CD4-positive, CD25-positive, alpha-beta regulatory T cell (primary cell): ENCODE results near the gene KIAA1217. TPM values are rescaled to one million over a fixed set of nuclear protein-coding genes. Genes with fewer than 3 reads are reported as not detected.

ENCODE experiments used
- ATAC-seq, 2 donors: fragments of 150-1000 bp; cut with Tn5 transposase; one replicate each; pipeline ENCODE4 v1.10.0; 2021; ENCODE audit warnings: low read depth in 2 of 2, moderate number of reproducible peaks in 2 of 2, moderate library complexity in 1 of 2
- DNase-seq, 3 donors: peaks; one replicate each; pipeline versions ENCODE4 v3.0.0 to v3.0.0-alpha.2; 2012 to 2022; ENCODE audit warnings: mixed read lengths in 1 of 3
- H3K27ac ChIP-seq: one replicate; pipeline ENCODE4 v1.7.0; 2013; ENCODE audit warnings: mild to moderate bottlenecking, low read length; ENCODE audit not compliant: insufficient read depth, poor library complexity, severe bottlenecking
- H3K27me3 ChIP-seq: one replicate; pipeline ENCODE4 v1.7.0; 2013; ENCODE audit warnings: low read length; ENCODE audit not compliant: control insufficient read depth, insufficient read depth
- H3K36me3 ChIP-seq: one replicate; pipeline ENCODE4 v1.7.0; 2013; ENCODE audit warnings: mild to moderate bottlenecking, low read length, moderate library complexity; ENCODE audit not compliant: control insufficient read depth, insufficient read depth
- H3K4me1 ChIP-seq: 2 replicates; pipeline ENCODE4 v1.7.0; 2013; ENCODE audit warnings: mild to moderate bottlenecking, low read length; ENCODE audit not compliant: insufficient read depth, control insufficient read depth, poor library complexity, severe bottlenecking
- H3K4me3 ChIP-seq: one replicate; pipeline ENCODE4 v1.7.0; 2013; ENCODE audit warnings: low read depth, mild to moderate bottlenecking, low read length, moderate library complexity
- H3K9me3 ChIP-seq, 2 experiments: 1 replicate in 1 of 2; 2 replicates in 1 of 2; pipeline ENCODE4 v1.7.0; 2013; ENCODE audit warnings: low read length in 2 of 2, mild to moderate bottlenecking in 1 of 2, moderate library complexity in 1 of 2; ENCODE audit not compliant: control insufficient read depth in 2 of 2
- H3K27ac Mint-ChIP-seq, 3 donors: one replicate each; pipeline ENCODE4 v1.8.0; 2020 to 2022; ENCODE audit warnings: mild to moderate bottlenecking in 3 of 3, mixed read lengths in 3 of 3, moderate library complexity in 2 of 3
- H3K27me3 Mint-ChIP-seq: one replicate; pipeline ENCODE4 v1.8.0; 2022; ENCODE audit warnings: mild to moderate bottlenecking, mixed read lengths
- H3K36me3 Mint-ChIP-seq: one replicate; pipeline ENCODE4 v1.8.0; 2020; ENCODE audit warnings: mixed read lengths
- H3K4me1 Mint-ChIP-seq, 4 donors: one replicate each; pipeline ENCODE4 v1.8.0; 2020 to 2022; ENCODE audit warnings: mixed read lengths in 4 of 4, mild to moderate bottlenecking in 1 of 4
- H3K4me3 Mint-ChIP-seq, 4 donors: one replicate each; pipeline ENCODE4 v1.8.0; 2020 to 2022; ENCODE audit warnings: mild to moderate bottlenecking in 4 of 4, mixed read lengths in 4 of 4, moderate library complexity in 3 of 4
- H3K9me3 Mint-ChIP-seq, 7 donors: one replicate each; pipeline ENCODE4 v1.8.0; 2020 to 2022; ENCODE audit warnings: mixed read lengths in 7 of 7, mild to moderate bottlenecking in 3 of 7, moderate library complexity in 2 of 7
- polyA plus RNA-seq, 4 donors: library from polyadenylated mRNA; unstranded; fragments of 300-500 nt; fragmentation: Illumina TruSeq; gene quantifications; one replicate each; pipeline ENCODE4 v1.2.3, GENCODE V29; 2021
- total RNA-seq: library from RNA; stranded (reverse); gene quantifications from one replicate; pipeline ENCODE4 v1.2.3, GENCODE V29; 2022

Gene KIAA1217
- total and polyA plus RNA-seq, 5 donors from 2014 or later, result 0.10 TPM; not detected in 4

GRCh38 chr10:24303522-24304310, 94.8 kb downstream of the KIAA1217 start:
- H3K27me3 ChIP-seq, result no peaks in the 10 kb centered on the region
- no peaks in the 10 kb centered on the region for H3K9me3 ChIP-seq
- H3K36me3 Mint-ChIP-seq, result no peaks in the 10 kb centered on the region
- ATAC-seq (no peak), DNase-seq (no peak)
- no peaks in the 10 kb centered on the region for H3K36me3 ChIP-seq
- no peak overlapping the region for H3K4me3 Mint-ChIP-seq
- peaks cover 0 to 9% (median 1%) of the 10 kb centered on the region in 7 donors for H3K9me3 Mint-ChIP-seq
- H3K4me3 ChIP-seq, result no peak overlapping the region
- no peak overlapping the region for H3K27ac ChIP-seq
- no peak overlapping the region for H3K27ac Mint-ChIP-seq
- H3K4me1 Mint-ChIP-seq, result no peaks in the 10 kb centered on the region
- H3K27me3 Mint-ChIP-seq, result no peaks in the 10 kb centered on the region
- H3K4me1 ChIP-seq, result no peaks in the 10 kb centered on the region

GRCh38 chr10:24305551-24306506, 96.9 kb downstream of the KIAA1217 start:
- H3K4me1 Mint-ChIP-seq, result no peaks in the 10 kb centered on the region

GRCh38 chr10:24306507-24306875, 97.6 kb downstream of the KIAA1217 start:
- no peak overlapping the region for H3K4me3 ChIP-seq
- no peaks in the 10 kb centered on the region for H3K27me3 Mint-ChIP-seq
- H3K9me3 Mint-ChIP-seq, result peaks cover 0 to 9% (median 2%) of the 10 kb centered on the region in 7 donors
- H3K36me3 ChIP-seq, result no peaks in the 10 kb centered on the region
- no peaks in the 10 kb centered on the region for H3K27me3 ChIP-seq
- H3K4me1 ChIP-seq, result no peaks in the 10 kb centered on the region
- no peaks in the 10 kb centered on the region for H3K4me1 Mint-ChIP-seq
- H3K27ac ChIP-seq, result no peak overlapping the region
- H3K9me3 ChIP-seq, result no peaks in the 10 kb centered on the region
- H3K36me3 Mint-ChIP-seq, result no peaks in the 10 kb centered on the region
- ATAC-seq (no peak), DNase-seq (no peak)
- H3K4me3 Mint-ChIP-seq, result no peak overlapping the region
- no peak overlapping the region for H3K27ac Mint-ChIP-seq

More at GRCh38 chr10:24305551-24306506, 96.9 kb downstream of the KIAA1217 start:
- no peaks in the 10 kb centered on the region for H3K9me3 ChIP-seq
- H3K27ac Mint-ChIP-seq, result no peak overlapping the region
- no peaks in the 10 kb centered on the region for H3K4me1 ChIP-seq
- no peak for DNase-seq
- no peak overlapping the region for H3K4me3 ChIP-seq
- H3K36me3 Mint-ChIP-seq, result no peaks in the 10 kb centered on the region
- peaks cover 0 to 9% (median 1%) of the 10 kb centered on the region in 7 donors for H3K9me3 Mint-ChIP-seq
- no peaks in the 10 kb centered on the region for H3K27me3 ChIP-seq
- H3K36me3 ChIP-seq, result no peaks in the 10 kb centered on the region
- H3K27ac ChIP-seq, result no peak overlapping the region
- no peaks in the 10 kb centered on the region for H3K27me3 Mint-ChIP-seq
- no peak overlapping the region for H3K4me3 Mint-ChIP-seq
- ATAC-seq, result no peak

GRCh38 chr10:24307116-24307515, 98.2 kb downstream of the KIAA1217 start:
- no peak overlapping the region for H3K27ac Mint-ChIP-seq
- peaks cover 0 to 9% (median 2%) of the 10 kb centered on the region in 7 donors for H3K9me3 Mint-ChIP-seq
- H3K4me3 Mint-ChIP-seq, result no peak overlapping the region
- H3K27ac ChIP-seq, result no peak overlapping the region
- H3K4me3 ChIP-seq, result no peak overlapping the region
- no peaks in the 10 kb centered on the region for H3K27me3 Mint-ChIP-seq
- DNase-seq, result no peak
- no peaks in the 10 kb centered on the region for H3K4me1 ChIP-seq
- H3K36me3 Mint-ChIP-seq, result no peaks in the 10 kb centered on the region
- no peaks in the 10 kb centered on the region for H3K4me1 Mint-ChIP-seq
- H3K36me3 ChIP-seq, result no peaks in the 10 kb centered on the region
- H3K27me3 ChIP-seq, result no peaks in the 10 kb centered on the region
- ATAC-seq, result no peak
- H3K9me3 ChIP-seq, result no peaks in the 10 kb centered on the region

GRCh38 chr10:24307696-24308485, 99.0 kb downstream of the KIAA1217 start:
- Mint-ChIP-seq H3K27ac (no peak overlapping the region), H3K9me3 (peaks cover 0 to 9% (median 2%) of the 10 kb centered on the region in 7 donors), H3K36me3 (no peaks in the 10 kb centered on the region), H3K4me3 (no peak overlapping the region), H3K4me1 (no peaks in the 10 kb centered on the region), H3K27me3 (no peaks in the 10 kb centered on the region)
- H3K4me3 ChIP-seq, result no peak overlapping the region
- no peak overlapping the region for H3K27ac ChIP-seq
- no peaks in the 10 kb centered on the region for H3K27me3 ChIP-seq
- ATAC-seq, result no peak
- no peak for DNase-seq
- no peaks in the 10 kb centered on the region for H3K9me3 ChIP-seq
- H3K36me3 ChIP-seq, result no peaks in the 10 kb centered on the region
- H3K4me1 ChIP-seq, result no peaks in the 10 kb centered on the region

- Histone ChIP-seq H3K36me3 (no peaks in the 10 kb centered on the region), H3K9me3 (no peaks in the 10 kb centered on the region), H3K4me1 (no peaks in the 10 kb centered on the region), H3K4me3 (no peak overlapping the region), H3K27ac (no peak overlapping the region), H3K27me3 (no peaks in the 10 kb centered on the region)
- no peaks in the 10 kb centered on the region for H3K4me1 Mint-ChIP-seq
- no peak overlapping the region for H3K4me3 Mint-ChIP-seq
- H3K27ac Mint-ChIP-seq, result no peak overlapping the region
- H3K9me3 Mint-ChIP-seq, result peaks cover 0 to 6% (median 0%) of the 10 kb centered on the region in 7 donors
- no peak for ATAC-seq
- H3K36me3 Mint-ChIP-seq, result no peaks in the 10 kb centered on the region
- no peaks in the 10 kb centered on the region for H3K27me3 Mint-ChIP-seq
- no peak for DNase-seq
These were observed 101.2 kb downstream of the KIAA1217 start for GRCh38 chr10:24310104-24310503.

- no peak overlapping the region for H3K27ac Mint-ChIP-seq
- no peak overlapping the region for H3K4me3 ChIP-seq
- DNase-seq (no peak), ATAC-seq (no peak)
- H3K27me3 Mint-ChIP-seq, result no peaks in the 10 kb centered on the region
- no peaks in the 10 kb centered on the region for H3K9me3 ChIP-seq
- no peak overlapping the region for H3K4me3 Mint-ChIP-seq
- H3K4me1 ChIP-seq, result no peaks in the 10 kb centered on the region
- H3K4me1 Mint-ChIP-seq, result no peaks in the 10 kb centered on the region
- H3K27ac ChIP-seq, result no peak overlapping the region
- H3K36me3 ChIP-seq, result no peaks in the 10 kb centered on the region
- H3K9me3 Mint-ChIP-seq, result peaks cover 0 to 6% (median 0%) of the 10 kb centered on the region in 7 donors
- no peaks in the 10 kb centered on the region for H3K36me3 Mint-ChIP-seq
- H3K27me3 ChIP-seq, result no peaks in the 10 kb centered on the region
These were observed 103.0 kb downstream of the KIAA1217 start for GRCh38 chr10:24311888-24312287.
